ENCODE results near the gene DNAH3. TPM values are rescaled to one million over a fixed set of nuclear protein-coding genes. Genes with fewer than 3 reads are reported as not detected.
"Not testable (repeated sequence)": the region's sequence is repeated elsewhere in the genome, so short reads cannot be mapped to it uniquely, and the experiment has no call there.

DNAH3 gene
- total RNA-seq, 2 experiments from 2014 or later: not detected

GRCh38 chr16:21094719-21095118 lies 55.9 kb downstream of the DNAH3 start:
- H3K27ac Mint-ChIP-seq; DNase-seq; CTCF ChIA-PET; H3K4me1 Mint-ChIP-seq; H3K4me3 Mint-ChIP-seq; H3K9me3 Mint-ChIP-seq; H3K36me3 Mint-ChIP-seq (ENCODE audit: low read depth); POLR2A ChIA-PET: not testable (repeated sequence)
- peaks cover 50% of the 10 kb centered on the region for H3K27me3 Mint-ChIP-seq

GRCh38 chr16:21092951-21093350 lies 57.7 kb downstream of the DNAH3 start:
- no peaks in the 10 kb centered on the region for H3K4me1 Mint-ChIP-seq
- H3K27me3 Mint-ChIP-seq: peaks cover 45% of the 10 kb centered on the region
- DNase-seq: no peak
- H3K9me3 Mint-ChIP-seq: no peaks in the 10 kb centered on the region
- H3K36me3 Mint-ChIP-seq (ENCODE audit: low read depth): no peaks in the 10 kb centered on the region
- no peak overlapping the region for H3K27ac Mint-ChIP-seq
- CTCF ChIA-PET: interaction anchor here (0.6 kb wide), 1 partner anchor 249 kb away, joined by 3 read pairs; no protein-coding TSS in a partner anchor
- no peak overlapping the region for H3K4me3 Mint-ChIP-seq
- POLR2A ChIA-PET: no interaction called here

- H3K4me3 Mint-ChIP-seq: no peak overlapping the region
Observed at GRCh38 chr16:21088646-21089538, 61.8 kb downstream of the DNAH3 start.

GRCh38 chr16:21088143-21088542 lies 62.5 kb downstream of the DNAH3 start:
- Mint-ChIP-seq H3K4me3 (no peak overlapping the region), H3K27ac (no peak overlapping the region), H3K9me3 (no peaks in the 10 kb centered on the region), H3K4me1 (no peaks in the 10 kb centered on the region), H3K27me3 (peaks cover 24% of the 10 kb centered on the region), H3K36me3 (ENCODE audit: low read depth) (no peaks in the 10 kb centered on the region)
- ChIA-PET POLR2A (no interaction called here), CTCF (interaction anchor here (0.6 kb wide), 1 partner anchor 8 kb away, joined by 4 read pairs; no protein-coding TSS in a partner anchor)
- no peak for DNase-seq

More at GRCh38 chr16:21088646-21089538, 61.8 kb downstream of the DNAH3 start:
- H3K9me3 Mint-ChIP-seq: no peaks in the 10 kb centered on the region
- H3K27ac Mint-ChIP-seq: no peak overlapping the region
- H3K36me3 Mint-ChIP-seq (ENCODE audit: low read depth): no peaks in the 10 kb centered on the region
- POLR2A ChIA-PET: no interaction called here
- CTCF ChIA-PET: no interaction called here
- H3K4me1 Mint-ChIP-seq: no peaks in the 10 kb centered on the region
- peaks cover 26% of the 10 kb centered on the region for H3K27me3 Mint-ChIP-seq
- no peak for DNase-seq

- H3K9me3 Mint-ChIP-seq: no peaks in the 10 kb centered on the region
- H3K36me3 Mint-ChIP-seq (ENCODE audit: low read depth): no peaks in the 10 kb centered on the region
- H3K4me3 Mint-ChIP-seq: no peak overlapping the region
- no peak for DNase-seq
- POLR2A ChIA-PET: no interaction called here
- H3K4me1 Mint-ChIP-seq: no peaks in the 10 kb centered on the region
- CTCF ChIA-PET: interaction anchor here (0.6 to 0.8 kb wide), 3 partner anchors 17 to 1150 kb away, joined by 3 to 4 read pairs (median 3); no protein-coding TSS in a partner anchor
- H3K27ac Mint-ChIP-seq: no peak overlapping the region
- peaks cover 8% of the 10 kb centered on the region for H3K27me3 Mint-ChIP-seq
Observed at GRCh38 chr16:21084631-21085225, 65.9 kb downstream of the DNAH3 start.

- H3K27ac Mint-ChIP-seq: no peak overlapping the region
- peaks cover 4% of the 10 kb centered on the region for H3K27me3 Mint-ChIP-seq
- H3K9me3 Mint-ChIP-seq: no peaks in the 10 kb centered on the region
- DNase-seq: peak; percentile 64
- CTCF ChIA-PET: interaction anchor here (0.6 to 0.7 kb wide), 3 partner anchors 233 to 1151 kb away, joined by 3 read pairs; no protein-coding TSS in a partner anchor
- POLR2A ChIA-PET: no interaction called here
- no peaks in the 10 kb centered on the region for H3K4me1 Mint-ChIP-seq
- no peak overlapping the region for H3K4me3 Mint-ChIP-seq
- H3K36me3 Mint-ChIP-seq (ENCODE audit: low read depth): no peaks in the 10 kb centered on the region
Observed at GRCh38 chr16:21083729-21084268, 66.8 kb downstream of the DNAH3 start.

DNA sequence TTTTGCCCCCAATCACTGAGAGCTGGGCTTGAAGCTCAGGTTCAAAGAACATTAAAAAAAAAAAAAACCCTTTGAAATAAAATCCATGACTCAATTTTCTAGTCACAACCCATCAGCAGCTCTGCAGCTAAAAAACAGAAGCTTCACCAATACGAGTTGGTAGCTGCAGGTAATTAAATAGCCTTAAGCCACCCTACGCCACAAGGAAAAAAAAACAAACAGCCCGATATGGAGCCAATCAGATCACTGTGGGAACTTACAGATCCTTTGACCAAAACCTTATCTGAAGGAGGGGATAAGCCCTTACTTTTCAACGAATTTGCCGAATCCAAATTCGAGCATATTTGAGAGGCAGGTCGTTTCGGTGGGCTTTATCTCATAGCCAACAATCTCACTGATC lies 69.3 kb downstream of the DNAH3 start:
- H3K4me3 Mint-ChIP-seq: no peak overlapping the region
- CTCF ChIA-PET: interaction anchor here (0.9 kb wide), 1 partner anchor 126 kb away, joined by 3 read pairs; no protein-coding TSS in a partner anchor
- no peaks in the 10 kb centered on the region for H3K4me1 Mint-ChIP-seq
- no peak for DNase-seq
- H3K9me3 Mint-ChIP-seq: no peaks in the 10 kb centered on the region
- no peaks in the 10 kb centered on the region for H3K27me3 Mint-ChIP-seq
- no peak overlapping the region for H3K27ac Mint-ChIP-seq
- POLR2A ChIA-PET: interaction anchor here (0.7 kb wide), 1 partner anchor 18 kb away, joined by 3 read pairs; no protein-coding TSS in a partner anchor
- H3K36me3 Mint-ChIP-seq (ENCODE audit: low read depth): no peaks in the 10 kb centered on the region

GRCh38 chr16:21078563-21078962 lies 72.1 kb downstream of the DNAH3 start:
- DNase-seq: no peak
- CTCF ChIA-PET: interaction anchor here (0.5 kb wide), 1 partner anchor 157 kb away, joined by 4 read pairs; no protein-coding TSS in a partner anchor
- H3K27ac Mint-ChIP-seq: no peak overlapping the region
- H3K36me3 Mint-ChIP-seq (ENCODE audit: low read depth): no peaks in the 10 kb centered on the region
- POLR2A ChIA-PET: no interaction called here
- H3K4me1 Mint-ChIP-seq: no peaks in the 10 kb centered on the region
- H3K27me3 Mint-ChIP-seq: no peaks in the 10 kb centered on the region
- no peaks in the 10 kb centered on the region for H3K9me3 Mint-ChIP-seq
- no peak overlapping the region for H3K4me3 Mint-ChIP-seq

DNA sequence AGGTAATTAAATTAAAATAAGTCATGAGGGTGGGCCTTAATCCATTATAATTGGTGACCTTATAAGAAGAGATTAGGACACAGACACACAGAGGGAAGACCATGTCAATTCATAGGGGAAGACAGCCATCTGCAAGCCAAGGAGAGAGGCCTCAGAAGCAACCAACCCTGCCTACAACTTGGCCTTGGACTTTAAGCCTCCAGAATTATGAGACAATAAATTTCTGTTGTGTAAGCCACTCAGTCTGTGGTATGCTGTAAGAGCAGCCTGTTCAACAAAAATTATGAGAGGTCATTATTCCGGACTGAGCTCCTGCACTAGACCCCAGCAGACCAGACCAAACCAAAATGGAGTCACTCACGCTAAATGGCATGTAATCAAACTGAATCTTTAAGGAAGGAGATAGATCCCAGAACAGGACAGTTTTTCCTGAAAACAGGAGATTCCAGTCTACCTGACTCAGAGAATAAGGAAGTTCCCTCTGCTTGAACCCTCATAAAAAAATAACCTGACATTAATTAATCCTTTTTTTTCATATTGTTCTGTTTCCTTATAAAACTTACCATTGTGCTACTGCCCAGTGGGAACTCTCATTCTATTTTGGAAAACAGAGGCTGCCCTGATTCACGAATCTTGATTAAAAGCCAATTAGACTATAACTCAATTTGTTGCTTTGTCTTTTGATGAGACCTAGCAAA lies 74.3 kb downstream of the DNAH3 start:
- H3K36me3 Mint-ChIP-seq (ENCODE audit: low read depth): no peaks in the 10 kb centered on the region
- no peaks in the 10 kb centered on the region for H3K4me1 Mint-ChIP-seq
- ChIA-PET POLR2A (no interaction called here), CTCF (interaction anchor here (0.6 kb wide), 1 partner anchor 260 kb away, joined by 3 read pairs; no protein-coding TSS in a partner anchor)
- no peak overlapping the region for H3K27ac Mint-ChIP-seq
- H3K9me3 Mint-ChIP-seq: no peaks in the 10 kb centered on the region
- no peak for DNase-seq
- no peak overlapping the region for H3K4me3 Mint-ChIP-seq
- no peaks in the 10 kb centered on the region for H3K27me3 Mint-ChIP-seq

DNA sequence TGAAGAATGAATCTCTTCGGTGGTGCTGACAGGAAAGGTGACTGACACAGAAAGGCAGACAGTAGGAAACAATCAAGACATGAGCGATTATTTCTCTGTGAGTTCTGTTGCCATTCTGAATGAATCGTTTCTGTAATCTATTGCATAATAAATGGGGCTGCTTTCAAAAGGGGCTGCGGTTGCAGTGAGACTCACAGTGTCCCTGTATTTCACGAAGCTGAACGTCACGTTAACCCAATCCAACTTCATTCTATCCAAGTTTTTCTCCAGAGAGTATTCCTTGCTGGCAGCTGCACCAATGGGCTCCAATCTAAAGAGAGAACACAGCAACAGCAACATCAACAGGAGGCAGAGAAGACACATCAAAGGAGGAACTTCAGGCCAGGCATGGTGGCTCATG lies 75.4 kb downstream of the DNAH3 start:
- no peak for DNase-seq
- POLR2A ChIA-PET: no interaction called here
- Mint-ChIP-seq H3K27ac (no peak overlapping the region), H3K4me1 (no peaks in the 10 kb centered on the region), H3K36me3 (ENCODE audit: low read depth) (no peaks in the 10 kb centered on the region), H3K4me3 (no peak overlapping the region), H3K27me3 (no peaks in the 10 kb centered on the region), H3K9me3 (no peaks in the 10 kb centered on the region)
- CTCF ChIA-PET: no interaction called here

DNA sequence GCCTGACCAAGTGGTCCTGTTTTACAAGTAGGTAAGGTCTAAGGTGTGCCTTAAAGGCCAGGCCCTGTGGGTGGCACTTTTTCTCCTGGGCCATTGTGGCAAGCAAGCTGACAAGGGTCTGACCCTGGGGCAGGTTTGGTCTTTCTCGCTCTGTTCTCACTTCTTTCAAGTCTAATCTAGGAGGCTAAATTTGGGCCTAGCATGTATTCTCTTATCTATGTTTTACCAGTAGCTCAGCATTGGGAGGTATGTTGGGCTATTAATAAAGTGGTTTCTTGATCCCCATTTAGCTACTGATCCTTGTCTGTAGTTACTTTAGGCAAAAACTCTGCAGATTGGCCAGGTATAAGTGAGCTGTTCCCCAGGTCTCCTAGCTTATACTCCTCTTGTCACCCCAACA lies 77.7 kb downstream of the DNAH3 start:
- Mint-ChIP-seq H3K36me3 (ENCODE audit: low read depth) (no peaks in the 10 kb centered on the region), H3K27me3 (no peaks in the 10 kb centered on the region), H3K4me3 (no peak overlapping the region), H3K27ac (no peak overlapping the region), H3K9me3 (no peaks in the 10 kb centered on the region), H3K4me1 (no peaks in the 10 kb centered on the region)
- ChIA-PET POLR2A (no interaction called here), CTCF (no interaction called here)
- no peak for DNase-seq

DNA sequence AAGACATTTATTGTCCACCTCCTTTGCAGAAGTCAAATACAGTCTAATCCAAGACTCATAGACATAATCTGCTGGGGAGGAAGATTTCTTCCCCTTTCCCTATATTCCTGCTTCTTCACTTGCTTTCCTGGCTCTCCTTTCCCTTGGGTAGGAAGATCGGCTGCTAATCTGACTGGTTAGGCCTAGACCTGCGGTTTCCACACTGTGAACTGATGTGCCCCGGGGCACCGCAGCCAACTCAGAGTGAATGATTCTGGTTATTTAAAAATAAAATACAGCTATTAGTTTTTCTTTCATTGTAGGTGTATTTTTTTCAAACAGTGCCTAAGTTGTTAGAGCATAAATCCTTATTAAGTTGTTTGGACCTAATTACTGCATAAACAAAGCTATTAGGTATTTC lies 78.9 kb downstream of the DNAH3 start:
- Mint-ChIP-seq H3K9me3 (no peaks in the 10 kb centered on the region), H3K4me1 (no peaks in the 10 kb centered on the region), H3K4me3 (no peak overlapping the region), H3K36me3 (ENCODE audit: low read depth) (no peaks in the 10 kb centered on the region), H3K27me3 (no peaks in the 10 kb centered on the region), H3K27ac (no peak overlapping the region)
- CTCF ChIA-PET: interaction anchor here (0.9 kb wide), 1 partner anchor 295 kb away, joined by 3 read pairs; no protein-coding TSS in a partner anchor
- POLR2A ChIA-PET: no interaction called here
- no peak for DNase-seq

DNA sequence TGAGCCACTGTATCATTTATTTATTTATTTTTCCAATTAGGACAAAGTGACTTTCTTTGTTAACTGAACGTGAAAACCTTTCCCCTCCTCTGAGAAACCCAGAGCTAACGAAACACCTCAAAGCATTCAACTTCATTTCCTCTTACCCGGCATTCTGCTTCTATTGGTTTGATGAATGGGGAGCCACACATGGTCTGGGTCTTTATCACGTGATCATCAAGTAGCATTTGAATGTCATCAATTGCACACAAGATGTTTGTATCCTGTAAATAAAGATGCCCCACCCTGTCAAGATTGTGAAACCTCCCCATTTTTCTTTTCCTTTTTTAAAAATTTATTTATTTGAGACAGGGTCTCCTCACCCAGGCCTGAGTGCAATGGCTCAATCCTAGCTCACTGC lies 80.1 kb downstream of the DNAH3 start:
- ChIA-PET CTCF (no interaction called here), POLR2A (no interaction called here)
- H3K9me3 Mint-ChIP-seq: no peaks in the 10 kb centered on the region
- DNase-seq: no peak
- H3K27ac Mint-ChIP-seq: no peak overlapping the region
- H3K36me3 Mint-ChIP-seq (ENCODE audit: low read depth): no peaks in the 10 kb centered on the region
- H3K4me1 Mint-ChIP-seq: no peaks in the 10 kb centered on the region
- no peak overlapping the region for H3K4me3 Mint-ChIP-seq
- no peaks in the 10 kb centered on the region for H3K27me3 Mint-ChIP-seq

Measured in activated CD4-positive, alpha-beta T cell treated with anti-CD3 and anti-CD28 coated beads, Interleukin-2, amount 10 ng/mL, durations not matched to agents 7 days and 5 days (primary cell).